Epidermal melanocyte (primary cell): ENCODE data around the gene AGR2.

ENCODE experiments used
- DNase-seq: peaks from one replicate; pipeline ENCODE4 v3.0.0; 2011; ENCODE audit warnings: low spot score; ENCODE audit not compliant: insufficient read length

AGR2 gene

GRCh38 chr7:16812542-16813231 lies 7.9 kb upstream of the AGR2 start:
- no peak for DNase-seq

DNA sequence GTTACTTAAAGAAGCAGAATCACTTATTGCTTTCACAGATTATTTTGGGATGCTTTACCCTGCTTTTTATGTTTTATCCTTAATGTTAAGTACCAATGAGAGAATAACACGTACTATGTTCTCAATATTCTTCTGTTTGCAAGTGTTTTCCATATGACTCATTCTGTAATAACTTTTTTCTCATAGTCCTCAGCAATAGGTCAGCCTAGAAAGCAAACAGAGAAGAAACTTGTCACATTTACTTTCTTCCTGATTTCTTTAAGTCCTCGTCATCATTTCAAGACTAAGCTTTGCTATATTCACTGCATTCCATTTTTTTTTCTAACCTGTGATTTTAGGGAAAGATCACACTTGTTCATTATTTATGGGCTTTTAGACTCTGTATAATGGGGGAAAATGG lies 6.8 kb upstream of the AGR2 start:
- DNase-seq: no peak

DNA sequence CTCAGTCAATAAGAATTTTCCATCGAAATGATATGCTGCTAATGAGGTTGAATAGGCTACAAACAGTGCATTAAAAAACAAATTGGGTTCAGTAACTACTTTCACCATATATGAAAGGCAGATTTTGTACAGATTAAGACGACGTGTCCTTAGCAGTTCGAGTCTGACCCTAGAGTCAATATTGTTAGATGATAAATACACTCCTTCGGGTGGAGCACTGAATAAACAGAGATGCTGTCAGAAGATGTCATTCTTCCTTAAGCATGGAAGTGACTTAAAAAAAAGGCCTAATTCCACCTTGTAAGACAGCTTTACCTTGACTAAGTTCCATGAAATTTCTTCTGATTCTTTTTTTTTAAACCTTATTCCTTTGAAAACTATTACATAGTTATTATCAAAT lies 5.8 kb upstream of the AGR2 start:
- no peak for DNase-seq

DNA sequence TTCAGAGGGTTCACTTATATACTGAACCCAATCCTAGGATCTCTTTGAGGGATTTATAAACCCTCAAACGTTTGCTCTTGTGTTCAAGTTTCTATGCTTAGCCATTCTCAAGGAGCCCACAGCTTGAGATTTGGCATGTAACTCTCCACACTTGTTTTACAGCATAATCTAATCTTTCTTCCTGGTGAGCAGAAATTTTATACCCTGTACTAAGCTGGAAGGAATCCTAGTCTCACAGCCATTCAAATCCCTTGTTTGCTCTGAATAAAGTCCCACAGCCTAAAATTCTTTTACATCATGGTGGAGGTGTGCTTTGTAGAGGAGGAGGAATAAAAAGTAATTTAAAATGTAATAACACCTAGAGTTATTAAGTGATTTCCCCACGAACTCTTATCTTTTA lies 5.3 kb upstream of the AGR2 start:
- no peak for DNase-seq

GRCh38 chr7:16805441-16805840 lies 642 bp upstream of the AGR2 start:
- no peak for DNase-seq

GRCh38 chr7:16803881-16804673 lies 722 bp downstream of the AGR2 start:
- DNase-seq: no peak

GRCh38 chr7:16803125-16803524 lies 1.7 kb downstream of the AGR2 start:
- no peak for DNase-seq

DNA sequence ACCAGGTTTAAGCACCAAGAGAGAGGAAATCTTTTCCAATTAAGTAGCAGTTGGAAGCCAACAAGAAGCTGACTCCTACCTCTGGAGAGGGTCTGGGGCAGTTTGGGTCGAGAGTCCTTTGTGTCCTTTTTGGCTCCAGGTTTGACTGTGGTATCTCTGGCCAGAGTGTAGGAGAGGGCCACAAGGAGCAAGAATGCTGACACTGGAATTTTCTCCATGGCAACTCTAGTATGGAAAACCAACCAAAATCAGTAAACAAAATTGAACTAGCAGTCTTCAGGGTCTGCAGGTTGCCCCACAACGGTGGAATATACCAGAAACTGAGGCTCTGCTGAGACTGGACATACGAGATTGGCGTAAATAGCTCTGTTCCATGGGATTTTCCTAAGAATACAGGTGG lies 3.2 kb downstream of the AGR2 start:
- no peak for DNase-seq

GRCh38 chr7:16801111-16801542 lies 3.7 kb downstream of the AGR2 start:
- DNase-seq: peak; percentile 67

GRCh38 chr7:16795624-16796023 lies 9.2 kb downstream of the AGR2 start:
- DNase-seq: no peak

GRCh38 chr7:16794986-16795385 lies 9.8 kb downstream of the AGR2 start:
- DNase-seq: no peak

DNA sequence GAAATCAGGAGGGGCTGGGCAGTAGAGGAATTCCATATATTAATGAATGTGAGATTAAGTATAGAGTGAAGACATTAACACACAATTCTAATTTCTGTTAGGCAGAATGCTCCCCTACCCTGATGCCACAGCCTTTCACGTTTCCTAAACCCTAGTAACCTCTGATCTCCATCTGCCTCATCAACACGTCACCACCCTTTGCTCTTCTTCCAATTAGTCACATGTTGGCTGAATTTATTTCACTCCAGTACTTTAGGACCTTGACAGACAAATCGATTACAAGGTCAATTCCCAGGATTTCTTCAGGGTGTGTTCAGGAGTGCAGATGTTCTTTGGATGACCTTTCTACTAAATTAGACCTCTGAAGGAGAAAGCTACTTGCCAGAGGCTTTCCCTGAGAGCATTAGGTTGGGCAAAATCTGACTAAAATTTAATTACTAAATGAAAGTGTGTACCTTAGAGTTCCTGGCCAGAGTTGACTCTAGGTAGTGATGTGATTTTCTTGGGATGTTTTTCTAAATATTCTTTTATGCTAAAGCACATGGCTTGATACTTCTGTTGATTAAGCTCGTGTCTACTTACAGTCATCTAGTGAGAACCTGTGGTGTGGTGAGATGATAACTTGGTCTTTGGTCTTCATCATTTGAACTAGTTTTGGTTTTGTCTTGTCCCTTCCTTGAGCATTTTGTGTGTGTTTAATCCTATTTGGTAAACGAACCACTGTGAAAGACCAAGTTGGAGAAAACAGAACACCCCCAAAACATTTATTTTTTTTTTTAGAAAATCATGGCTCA lies 12.7 kb downstream of the AGR2 start:
- DNase-seq: no peak

GRCh38 chr7:16791071-16791470 lies 13.7 kb downstream of the AGR2 start:
- DNase-seq: no peak

- no peak for DNase-seq
Observed at GRCh38 chr7:16787127-16787526, 17.7 kb downstream of the AGR2 start.

DNA sequence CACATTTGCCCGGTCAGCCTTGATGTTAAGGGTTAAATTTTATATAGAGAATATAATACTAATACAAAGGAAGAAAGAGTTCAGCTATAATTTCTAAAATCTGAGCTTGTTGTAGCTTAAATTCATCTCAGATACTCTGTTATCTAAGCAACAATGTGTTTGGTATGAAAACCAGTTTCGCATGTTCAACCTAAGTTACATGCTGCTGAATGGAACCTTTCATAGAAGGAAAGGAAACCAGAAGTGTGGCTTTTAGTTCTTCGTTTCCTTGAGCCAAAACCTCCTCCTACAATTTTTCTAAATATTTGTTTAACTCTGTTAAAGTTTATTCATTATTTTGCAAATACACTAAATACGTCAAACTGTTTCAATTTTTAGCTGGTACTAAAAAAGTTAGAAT lies 18.5 kb downstream of the AGR2 start:
- DNase-seq: no peak

GRCh38 chr7:16785846-16786245 lies 19.0 kb downstream of the AGR2 start:
- DNase-seq: no peak

- DNase-seq: no peak
Observed at GRCh38 chr7:16785321-16785720, 19.5 kb downstream of the AGR2 start.

DNA sequence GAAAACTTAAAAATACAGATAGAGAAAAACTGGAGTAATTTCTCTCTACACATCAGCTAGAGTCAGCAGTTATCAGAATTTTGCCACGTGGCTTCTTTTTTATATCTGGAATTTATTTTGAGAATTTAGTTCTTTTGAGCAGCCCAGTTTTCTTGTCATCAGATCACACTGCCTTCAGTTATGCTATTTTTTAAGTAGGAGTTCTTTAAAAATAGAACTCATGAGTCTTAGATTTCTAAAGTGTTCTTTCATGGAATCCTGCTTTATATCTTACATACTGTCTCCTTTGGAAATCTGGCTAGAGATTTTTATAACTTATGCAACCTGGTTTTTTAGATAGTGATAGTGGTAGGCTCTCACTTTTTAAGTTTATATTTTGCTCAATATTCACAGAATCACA lies 24.2 kb downstream of the AGR2 start:
- no peak for DNase-seq

- no peak for DNase-seq
Observed at GRCh38 chr7:16779051-16779450, 25.7 kb downstream of the AGR2 start.

DNA sequence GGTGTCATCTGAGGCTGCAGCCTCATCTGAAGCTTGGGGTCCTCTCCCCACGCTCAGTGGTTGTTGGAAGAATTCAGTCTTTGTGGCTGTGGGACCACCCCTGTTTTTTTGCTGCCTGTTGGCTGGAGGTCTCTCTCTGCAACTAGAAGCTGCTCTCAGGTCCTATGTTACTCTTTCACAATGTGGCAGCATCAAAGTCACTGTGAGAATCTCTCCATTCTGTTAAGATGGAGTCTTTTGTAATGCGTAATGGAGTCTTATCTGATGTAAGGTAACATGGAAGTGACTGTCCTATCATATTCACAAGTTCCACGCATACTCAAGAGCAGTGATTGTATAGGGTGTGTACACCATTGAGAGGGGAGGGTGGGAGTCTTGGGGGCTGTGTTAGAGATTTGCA lies 26.3 kb downstream of the AGR2 start:
- no peak for DNase-seq

DNA sequence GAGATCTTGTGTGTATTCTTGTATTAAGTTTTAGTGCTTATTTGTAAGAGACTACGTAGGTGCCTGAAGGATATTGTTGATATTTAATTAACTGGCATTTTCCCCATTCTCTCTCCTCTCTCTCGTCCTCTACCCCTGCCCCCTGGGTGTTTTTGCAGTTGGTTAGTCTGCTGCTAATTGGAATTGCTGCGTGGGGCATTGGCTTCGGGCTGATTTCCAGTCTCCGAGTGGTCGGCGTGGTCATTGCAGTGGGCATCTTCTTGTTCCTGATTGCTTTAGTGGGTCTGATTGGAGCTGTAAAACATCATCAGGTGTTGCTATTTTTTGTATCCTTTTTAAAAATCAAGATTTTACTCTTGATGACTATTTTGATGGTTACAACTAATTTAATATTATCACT lies 28.7 kb downstream of the AGR2 start:
- no peak for DNase-seq

- DNase-seq: no peak
Observed at GRCh38 chr7:16774986-16775385, 29.8 kb downstream of the AGR2 start.
